Measurements from ENCODE around the gene ZSCAN25. TPM values are rescaled to one million over a fixed set of nuclear protein-coding genes. Genes with fewer than 3 reads are reported as not detected.

ZSCAN25 gene
- total and polyA plus RNA-seq, 7 donors = 3.6 to 19.9 (median 10.7) TPM

GRCh38 chr7:99621271-99621670 is 4.5 kb downstream of the ZSCAN25 start:
- WGBS, 2 donors = 89 to 93% methylated on average over 5 of the region's 5 CpGs
- Histone ChIP-seq H3K4me1 (peaks cover 0 to 17% (median 11%) of the 10 kb centered on the region in 4 donors), H3K36me3 (peaks cover 40 to 80% (median 65%) of the 10 kb centered on the region in 4 donors), H3K27me3 (no peaks in the 10 kb centered on the region), H3K4me3 (no peak overlapping the region), H3K9me3 (no peaks in the 10 kb centered on the region), H3K27ac (no peak overlapping the region)
- no peak for DNase-seq
- TF ChIP-seq POLR2A (IDR thresholded peaks at IDR 0.05) (no peak), POLR2AphosphoS5 (IDR thresholded peaks at IDR 0.05) (no peak), CTCF (IDR thresholded peaks at IDR 0.05) (no peak), EP300 (IDR thresholded peaks at IDR 0.05) (no peak)
- intact Hi-C loops (cut with DNase I) = no loop called here

- Histone ChIP-seq H3K4me1 (peaks cover 0 to 10% (median 6%) of the 10 kb centered on the region in 4 donors), H3K36me3 (peaks cover 53 to 93% (median 73%) of the 10 kb centered on the region in 4 donors), H3K27me3 (no peaks in the 10 kb centered on the region), H3K4me3 (no peak overlapping the region), H3K9me3 (no peaks in the 10 kb centered on the region), H3K27ac (no peak overlapping the region)
- 95% methylated on average over 10 of the region's 10 CpGs for WGBS, 2 donors
- TF ChIP-seq CTCF (IDR thresholded peaks at IDR 0.05) = no peak
- no peak for TF ChIP-seq POLR2A (IDR thresholded peaks at IDR 0.05)
- no peak for TF ChIP-seq POLR2AphosphoS5 (IDR thresholded peaks at IDR 0.05)
- intact Hi-C loops (cut with DNase I) = no loop called here
- DNase-seq = no peak
Observed at GRCh38 chr7:99622596-99622995, 5.8 kb downstream of the ZSCAN25 start.

GRCh38 chr7:99623091-99623693 is 6.4 kb downstream of the ZSCAN25 start:
- H3K4me1 ChIP-seq = peaks cover 0 to 4% (median 0%) of the 10 kb centered on the region in 4 donors
- H3K27ac ChIP-seq = no peak overlapping the region
- H3K27me3 ChIP-seq = no peaks in the 10 kb centered on the region
- peaks cover 54 to 99% (median 78%) of the 10 kb centered on the region in 4 donors for H3K36me3 ChIP-seq
- 85 to 86% methylated on average over 7 of the region's 7 CpGs for WGBS, 2 donors
- no peak for DNase-seq
- intact Hi-C loops (cut with DNase I) = no loop called here
- no peak overlapping the region for H3K4me3 ChIP-seq
- no peaks in the 10 kb centered on the region for H3K9me3 ChIP-seq
- TF ChIP-seq CTCF (IDR thresholded peaks at IDR 0.05) (no peak), EP300 (IDR thresholded peaks at IDR 0.05) (no peak), POLR2AphosphoS5 (IDR thresholded peaks at IDR 0.05) (no peak), POLR2A (IDR thresholded peaks at IDR 0.05) (no peak)

- no peaks in the 10 kb centered on the region for H3K9me3 ChIP-seq
- intact Hi-C loops (cut with DNase I) = no loop called here
- H3K4me3 ChIP-seq = no peak overlapping the region
- no peak for DNase-seq
- no peak overlapping the region for H3K27ac ChIP-seq
- no peaks in the 10 kb centered on the region for H3K27me3 ChIP-seq
- TF ChIP-seq CTCF (IDR thresholded peaks at IDR 0.05) (no peak), POLR2A (IDR thresholded peaks at IDR 0.05) (no peak), POLR2AphosphoS5 (IDR thresholded peaks at IDR 0.05) (no peak), EP300 (IDR thresholded peaks at IDR 0.05) (no peak)
- H3K4me1 ChIP-seq = no peaks in the 10 kb centered on the region
- 77% methylated on average over 9 of the region's 9 CpGs for WGBS, 2 donors
- H3K36me3 ChIP-seq = peaks cover 51 to 100% (median 82%) of the 10 kb centered on the region in 4 donors
Observed at GRCh38 chr7:99623702-99624447, 7.1 kb downstream of the ZSCAN25 start.
